Endothelial cell (in vitro differentiated cells): Measurements from ENCODE around the gene MRPL24. TPM values are rescaled to one million over a fixed set of nuclear protein-coding genes. Genes with fewer than 3 reads are reported as not detected.
A peak's percentile ranks its signal among the peaks of the same experiment; 100 is the strongest.

Experiments
- DNase-seq: peaks from one replicate; pipeline ENCODE4 v3.0.0; 2021; ENCODE audit warnings: low spot score
- H3K27ac Mint-ChIP-seq: one replicate; pipeline ENCODE4 v1.8.0; 2021; ENCODE audit warnings: mixed read lengths, inconsistent platforms; ENCODE audit not compliant: unreplicated experiment
- H3K27me3 Mint-ChIP-seq: one replicate; pipeline ENCODE4 v1.8.0; 2021; ENCODE audit warnings: mild to moderate bottlenecking, moderate library complexity, mixed read lengths, inconsistent platforms; ENCODE audit not compliant: unreplicated experiment
- H3K36me3 Mint-ChIP-seq: one replicate; pipeline ENCODE4 v1.8.0; 2021; ENCODE audit warnings: mild to moderate bottlenecking, low read depth, mixed read lengths, inconsistent platforms; ENCODE audit not compliant: unreplicated experiment
- H3K4me1 Mint-ChIP-seq: one replicate; pipeline ENCODE4 v1.8.0; 2021; ENCODE audit warnings: mild to moderate bottlenecking, mixed read lengths, inconsistent platforms; ENCODE audit not compliant: unreplicated experiment
- H3K4me3 Mint-ChIP-seq: one replicate; pipeline ENCODE4 v1.8.0; 2021; ENCODE audit warnings: mild to moderate bottlenecking, mixed read lengths, inconsistent platforms; ENCODE audit not compliant: unreplicated experiment
- H3K9me3 Mint-ChIP-seq: one replicate; pipeline ENCODE4 v1.8.0; 2021; ENCODE audit warnings: mixed read lengths, inconsistent platforms; ENCODE audit not compliant: unreplicated experiment
- total RNA-seq: library from RNA; stranded (reverse); fragmentation: NEBNext Ultra II Directional; extraction: Animal tissue kit (Norgen Biotek cat#: 25700); gene quantifications from one replicate; pipeline ENCODE4 v1.2.1, GENCODE V29; 2021; ENCODE audit not compliant: unreplicated experiment
- TF ChIP-seq, protein P1 (sequence below): fragments of 200-600 bp; sonication (generic); IDR thresholded peaks from one replicate; pipeline ENCODE4 v1.5.0; 2021; ENCODE audit warnings: antibody characterized with exemption; ENCODE audit not compliant: unreplicated experiment

MRPL24 gene
- total RNA-seq, 1 donor from 2014 or later, result 26.7 TPM

DNA sequence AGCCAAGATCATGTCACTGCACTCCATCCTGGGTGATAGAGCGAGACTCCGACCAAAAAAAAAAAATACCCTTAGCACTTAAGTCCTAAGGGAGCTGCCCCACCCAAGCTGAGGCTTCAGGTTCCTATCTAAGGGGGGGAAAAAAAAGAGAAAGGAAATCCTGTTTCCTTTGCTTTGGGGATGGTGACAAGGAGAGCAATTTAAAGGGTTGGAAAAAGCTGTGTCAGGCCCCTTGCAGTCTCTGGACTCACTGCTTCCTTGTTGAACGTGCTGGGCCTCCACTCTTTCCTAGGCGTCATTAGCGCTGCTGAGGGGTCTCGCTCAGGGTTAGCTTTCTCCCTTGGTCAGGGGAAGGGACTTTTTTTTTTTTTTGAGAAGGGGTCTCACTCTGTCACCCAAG, 44.6 kb upstream of the MRPL24 start:
- Mint-ChIP-seq H3K4me3 (no peak overlapping the region), H3K27ac (peak overlapping the region; percentile 74), H3K4me1 (peaks cover 58% of the 10 kb centered on the region), H3K36me3 (peaks cover 37% of the 10 kb centered on the region), H3K27me3 (peaks cover 3% of the 10 kb centered on the region), H3K9me3 (no peaks in the 10 kb centered on the region)
- DNase-seq, result no peak
- TF ChIP-seq, protein P1, sequence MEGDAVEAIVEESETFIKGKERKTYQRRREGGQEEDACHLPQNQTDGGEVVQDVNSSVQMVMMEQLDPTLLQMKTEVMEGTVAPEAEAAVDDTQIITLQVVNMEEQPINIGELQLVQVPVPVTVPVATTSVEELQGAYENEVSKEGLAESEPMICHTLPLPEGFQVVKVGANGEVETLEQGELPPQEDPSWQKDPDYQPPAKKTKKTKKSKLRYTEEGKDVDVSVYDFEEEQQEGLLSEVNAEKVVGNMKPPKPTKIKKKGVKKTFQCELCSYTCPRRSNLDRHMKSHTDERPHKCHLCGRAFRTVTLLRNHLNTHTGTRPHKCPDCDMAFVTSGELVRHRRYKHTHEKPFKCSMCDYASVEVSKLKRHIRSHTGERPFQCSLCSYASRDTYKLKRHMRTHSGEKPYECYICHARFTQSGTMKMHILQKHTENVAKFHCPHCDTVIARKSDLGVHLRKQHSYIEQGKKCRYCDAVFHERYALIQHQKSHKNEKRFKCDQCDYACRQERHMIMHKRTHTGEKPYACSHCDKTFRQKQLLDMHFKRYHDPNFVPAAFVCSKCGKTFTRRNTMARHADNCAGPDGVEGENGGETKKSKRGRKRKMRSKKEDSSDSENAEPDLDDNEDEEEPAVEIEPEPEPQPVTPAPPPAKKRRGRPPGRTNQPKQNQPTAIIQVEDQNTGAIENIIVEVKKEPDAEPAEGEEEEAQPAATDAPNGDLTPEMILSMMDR, result no peak

DNA sequence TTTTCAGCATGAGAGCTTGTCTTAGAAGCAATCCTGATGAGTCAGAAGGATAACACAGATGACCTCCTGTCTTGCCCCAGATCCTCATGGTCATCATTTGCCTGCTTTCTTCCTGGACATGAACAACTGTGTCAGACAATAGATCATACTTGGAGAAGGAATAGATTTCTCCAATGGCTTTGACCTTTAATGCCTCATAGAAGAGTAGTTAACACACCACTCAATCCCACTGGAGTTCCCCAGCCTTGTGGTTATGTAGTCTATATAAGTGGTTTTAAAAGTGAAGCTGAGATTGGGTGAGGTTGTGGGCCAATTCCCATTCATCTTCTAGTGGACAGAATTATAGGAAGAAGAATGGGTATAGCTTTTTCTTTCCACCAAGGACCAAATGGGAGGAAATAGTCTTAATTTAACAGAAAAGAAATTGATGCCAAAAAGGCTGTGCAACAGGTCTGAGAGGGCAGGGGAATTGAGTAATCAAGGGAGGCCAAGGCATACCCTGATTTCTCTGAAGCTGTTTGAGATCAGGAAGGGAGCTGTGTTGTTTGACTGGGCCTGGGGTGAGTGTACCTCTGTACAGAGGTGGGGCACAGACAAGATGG, 40.8 kb upstream of the MRPL24 start:
- DNase-seq, result no peak
- H3K4me1 Mint-ChIP-seq, result peaks cover 48% of the 10 kb centered on the region
- H3K4me3 Mint-ChIP-seq, result no peak overlapping the region
- TF ChIP-seq, protein P1, result no peak
- peaks cover 3% of the 10 kb centered on the region for H3K27me3 Mint-ChIP-seq
- H3K36me3 Mint-ChIP-seq, result peaks cover 30% of the 10 kb centered on the region
- H3K27ac Mint-ChIP-seq, result peak overlapping the region; percentile 68
- no peaks in the 10 kb centered on the region for H3K9me3 Mint-ChIP-seq

DNA sequence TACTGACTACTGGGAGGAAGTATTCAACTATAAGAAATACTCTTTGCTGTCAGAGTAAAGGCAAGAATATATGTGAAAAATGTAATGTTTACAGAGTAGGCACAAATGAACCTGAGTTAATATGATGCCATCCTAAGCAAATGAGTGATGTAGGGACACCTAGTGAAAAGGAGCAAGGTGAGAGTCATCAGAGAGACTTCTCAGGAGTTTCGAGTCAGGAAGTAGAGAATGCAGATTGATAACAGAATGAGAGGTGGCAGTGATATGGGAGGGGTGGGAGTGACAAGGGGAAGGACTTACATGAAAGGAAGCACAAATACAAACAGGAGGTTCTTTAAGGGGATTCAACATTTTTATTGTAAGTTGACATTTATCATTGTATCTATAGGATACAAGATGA, 36.7 kb upstream of the MRPL24 start:
- Mint-ChIP-seq H3K36me3 (peaks cover 15% of the 10 kb centered on the region), H3K27me3 (peaks cover 2% of the 10 kb centered on the region), H3K4me1 (peaks cover 33% of the 10 kb centered on the region), H3K9me3 (no peaks in the 10 kb centered on the region), H3K27ac (peak overlapping the region; percentile 43), H3K4me3 (no peak overlapping the region)
- TF ChIP-seq, protein P1, result no peak
- no peak for DNase-seq

DNA sequence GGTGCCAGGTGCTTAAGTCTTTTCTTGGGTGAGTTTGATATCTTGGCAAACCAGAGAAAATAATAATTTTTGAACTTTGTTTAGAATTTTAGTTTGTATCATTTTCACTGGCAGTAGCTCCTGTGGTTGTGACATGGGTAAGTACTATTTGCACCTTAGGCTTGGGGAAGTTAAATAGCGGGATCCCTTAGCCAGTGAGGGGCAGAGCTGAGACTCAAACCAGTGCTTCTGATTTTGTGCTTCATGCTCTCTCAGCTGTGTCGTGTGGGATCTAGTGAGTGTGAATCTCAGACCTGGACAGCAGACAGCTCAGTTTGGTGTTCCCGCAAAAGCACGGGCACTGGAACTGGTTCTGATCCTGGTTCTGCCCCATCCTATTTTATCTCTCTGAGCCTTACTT, 36.1 kb upstream of the MRPL24 start:
- no peak for DNase-seq

DNA sequence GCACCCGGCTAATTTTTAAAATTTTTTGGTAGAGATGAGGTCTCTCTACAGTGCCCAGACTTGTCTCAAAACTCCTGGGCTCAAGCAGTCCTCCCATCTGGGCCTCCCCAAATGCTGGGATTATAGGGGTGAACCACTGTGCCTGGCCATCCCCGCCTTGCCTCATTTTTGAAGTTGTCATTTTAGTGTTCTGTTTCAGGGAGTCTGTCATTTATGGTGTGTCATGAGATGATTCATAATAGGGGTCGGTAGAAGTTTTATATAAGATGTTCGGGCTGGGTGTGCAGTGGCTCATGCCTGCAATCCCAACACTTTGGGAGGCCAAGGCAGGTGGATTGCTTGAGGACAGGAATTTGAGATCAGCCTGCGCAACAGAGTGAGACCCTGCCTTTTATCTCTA, 34.9 kb upstream of the MRPL24 start:
- peaks cover 8% of the 10 kb centered on the region for H3K36me3 Mint-ChIP-seq
- peaks cover 1% of the 10 kb centered on the region for H3K27me3 Mint-ChIP-seq
- no peak for DNase-seq
- H3K4me1 Mint-ChIP-seq, result peaks cover 26% of the 10 kb centered on the region
- TF ChIP-seq, protein P1, result no peak
- H3K27ac Mint-ChIP-seq, result peak overlapping the region; percentile 65
- no peak overlapping the region for H3K4me3 Mint-ChIP-seq
- H3K9me3 Mint-ChIP-seq, result no peaks in the 10 kb centered on the region

More for the DNA sequence above, 36.1 kb upstream of the MRPL24 start:
- Mint-ChIP-seq H3K4me3 (no peak overlapping the region), H3K4me1 (peaks cover 29% of the 10 kb centered on the region), H3K27ac (no peak overlapping the region), H3K36me3 (peaks cover 9% of the 10 kb centered on the region), H3K9me3 (no peaks in the 10 kb centered on the region), H3K27me3 (peaks cover 2% of the 10 kb centered on the region)
- TF ChIP-seq, protein P1, result no peak
